ENCODE data around the gene BCLAF1. TPM values are rescaled to one million over a fixed set of nuclear protein-coding genes. Genes with fewer than 3 reads are reported as not detected.

The BCLAF1 gene
- total RNA-seq, 2 donors from 2014 or later, result 70.0 to 170 TPM

DNA sequence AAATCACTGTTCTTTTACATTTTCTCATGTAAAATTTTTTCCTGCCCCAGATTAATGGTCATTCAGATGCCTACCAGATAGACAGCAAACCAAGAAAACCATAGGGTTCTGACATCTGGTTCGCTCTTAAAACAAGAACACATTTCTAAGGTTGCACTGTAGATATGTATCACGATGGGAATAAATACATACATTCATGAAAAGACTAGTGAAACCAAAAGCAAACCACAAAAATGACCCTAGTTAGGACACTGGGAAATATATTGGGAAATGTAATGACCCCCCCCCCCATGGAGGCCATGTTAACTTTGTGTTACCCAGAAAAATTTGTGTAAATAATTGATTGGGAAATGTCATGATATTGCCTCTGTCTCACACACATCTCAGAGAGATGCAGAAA, 77.0 kb downstream of the BCLAF1 start:
- Histone ChIP-seq H3K27ac (no peak overlapping the region), H3K36me3 (no peaks in the 10 kb centered on the region), H3K4me3 (no peak overlapping the region), H3K4me1 (ENCODE audit: control insufficient read depth in 1 of 2, low read depth in 2 of 2) (no peaks in the 10 kb centered on the region), H3K27me3 (replicated peaks; ENCODE audit: insufficient read depth) (no peaks in the 10 kb centered on the region), H3K9me3 (no peaks in the 10 kb centered on the region)
- ATAC-seq (ENCODE audit: insufficient number of reproducible peaks, low FRiP score, low read depth) (no peak), DNase-seq (ENCODE audit: low spot score) (no peak)
- TF ChIP-seq, protein P1, sequence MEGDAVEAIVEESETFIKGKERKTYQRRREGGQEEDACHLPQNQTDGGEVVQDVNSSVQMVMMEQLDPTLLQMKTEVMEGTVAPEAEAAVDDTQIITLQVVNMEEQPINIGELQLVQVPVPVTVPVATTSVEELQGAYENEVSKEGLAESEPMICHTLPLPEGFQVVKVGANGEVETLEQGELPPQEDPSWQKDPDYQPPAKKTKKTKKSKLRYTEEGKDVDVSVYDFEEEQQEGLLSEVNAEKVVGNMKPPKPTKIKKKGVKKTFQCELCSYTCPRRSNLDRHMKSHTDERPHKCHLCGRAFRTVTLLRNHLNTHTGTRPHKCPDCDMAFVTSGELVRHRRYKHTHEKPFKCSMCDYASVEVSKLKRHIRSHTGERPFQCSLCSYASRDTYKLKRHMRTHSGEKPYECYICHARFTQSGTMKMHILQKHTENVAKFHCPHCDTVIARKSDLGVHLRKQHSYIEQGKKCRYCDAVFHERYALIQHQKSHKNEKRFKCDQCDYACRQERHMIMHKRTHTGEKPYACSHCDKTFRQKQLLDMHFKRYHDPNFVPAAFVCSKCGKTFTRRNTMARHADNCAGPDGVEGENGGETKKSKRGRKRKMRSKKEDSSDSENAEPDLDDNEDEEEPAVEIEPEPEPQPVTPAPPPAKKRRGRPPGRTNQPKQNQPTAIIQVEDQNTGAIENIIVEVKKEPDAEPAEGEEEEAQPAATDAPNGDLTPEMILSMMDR (IDR thresholded peaks at IDR 0.05), result no peak

DNA sequence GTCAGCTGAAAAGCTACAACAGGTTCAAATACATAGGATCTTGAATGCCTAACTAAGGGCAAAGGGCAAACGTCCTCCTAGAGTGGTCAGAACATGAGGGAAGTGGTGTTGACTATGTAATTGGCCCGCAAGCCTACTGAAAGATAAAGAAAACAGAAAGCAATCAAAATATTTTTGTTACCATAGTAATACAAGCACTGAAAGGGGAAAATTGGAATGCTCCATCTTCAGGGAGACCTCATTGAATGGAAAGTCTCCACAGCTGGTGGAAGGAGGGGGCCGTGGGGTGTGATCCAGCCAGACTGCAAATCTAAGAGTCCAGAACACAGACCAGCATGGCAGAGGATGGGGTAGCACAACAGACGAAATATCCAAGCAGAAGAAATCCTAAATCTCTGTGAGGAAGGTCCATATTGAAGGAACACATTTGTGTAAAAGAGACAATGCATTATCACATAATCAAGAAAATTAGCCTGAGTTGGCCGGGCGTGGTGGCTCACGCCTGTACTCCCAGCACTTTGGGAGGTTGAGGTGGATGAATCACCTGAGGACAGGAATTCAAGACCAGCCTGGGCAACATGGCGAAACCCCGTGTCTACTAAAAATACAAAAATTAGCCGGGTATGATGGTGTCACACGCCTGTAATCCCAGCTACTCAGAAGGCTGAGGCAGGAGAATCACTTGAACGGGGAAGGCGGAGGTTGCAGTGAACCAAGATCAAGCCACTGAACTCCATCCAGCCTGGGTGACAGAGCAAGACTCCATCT, 79.1 kb downstream of the BCLAF1 start:
- Histone ChIP-seq H3K27me3 (replicated peaks; ENCODE audit: insufficient read depth) (no peaks in the 10 kb centered on the region), H3K4me1 (ENCODE audit: control insufficient read depth in 1 of 2, low read depth in 2 of 2) (no peaks in the 10 kb centered on the region), H3K27ac (no peak overlapping the region), H3K4me3 (no peak overlapping the region), H3K36me3 (no peaks in the 10 kb centered on the region), H3K9me3 (no peaks in the 10 kb centered on the region)
- TF ChIP-seq, protein P1 (IDR thresholded peaks at IDR 0.05), result no peak
- ATAC-seq (ENCODE audit: insufficient number of reproducible peaks, low FRiP score, low read depth) (no peak), DNase-seq (ENCODE audit: low spot score) (no peak)

DNA sequence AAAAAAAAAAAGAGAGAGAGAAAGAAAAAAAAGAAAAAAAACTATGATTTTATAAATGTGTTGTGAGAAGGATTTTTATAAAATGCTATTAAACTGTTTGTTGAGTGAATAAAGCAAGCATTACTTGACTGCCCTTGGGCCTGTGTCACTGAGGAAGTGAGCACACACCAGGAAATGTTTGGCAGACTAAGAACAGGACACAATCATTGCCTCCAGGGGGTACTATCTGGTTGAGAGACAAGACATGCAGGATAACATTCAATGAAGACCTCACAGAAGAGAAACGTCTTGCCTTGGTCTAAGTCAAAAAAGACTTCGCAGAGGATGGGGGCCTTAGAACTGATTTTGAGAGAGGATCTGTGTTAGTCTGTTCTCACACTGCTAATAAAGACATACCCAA, 80.2 kb downstream of the BCLAF1 start:
- TF ChIP-seq, protein P1 (IDR thresholded peaks at IDR 0.05), result no peak
- H3K9me3 ChIP-seq, result no peaks in the 10 kb centered on the region
- no peak overlapping the region for H3K4me3 ChIP-seq

DNA sequence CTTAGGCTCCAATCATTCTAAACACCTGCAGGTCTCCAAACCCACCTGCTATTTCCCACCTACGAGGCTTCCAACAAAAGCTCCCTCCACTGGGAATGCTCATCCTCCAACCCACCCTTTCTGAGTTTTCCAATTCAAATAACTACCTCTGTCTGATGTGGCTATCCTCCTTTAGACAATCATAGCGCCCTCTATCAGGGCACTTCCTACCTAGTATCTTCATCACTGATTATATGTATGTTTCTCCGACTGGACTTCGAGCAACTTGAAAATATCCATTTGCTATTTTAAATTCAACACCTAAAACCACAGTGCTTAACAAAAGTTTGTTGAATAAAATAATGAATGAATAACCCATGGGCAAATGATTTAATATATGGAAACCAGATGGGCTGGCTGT, 80.9 kb downstream of the BCLAF1 start:
- Histone ChIP-seq H3K4me3 (no peak overlapping the region), H3K36me3 (no peaks in the 10 kb centered on the region), H3K27me3 (replicated peaks; ENCODE audit: insufficient read depth) (no peaks in the 10 kb centered on the region), H3K4me1 (ENCODE audit: control insufficient read depth in 1 of 2, low read depth in 2 of 2) (no peaks in the 10 kb centered on the region), H3K9me3 (no peaks in the 10 kb centered on the region), H3K27ac (no peak overlapping the region)
- ATAC-seq (ENCODE audit: insufficient number of reproducible peaks, low FRiP score, low read depth), result no peak
- DNase-seq (ENCODE audit: low spot score), result no peak
- TF ChIP-seq, protein P1 (IDR thresholded peaks at IDR 0.05), result no peak

More for the DNA sequence above, 80.2 kb downstream of the BCLAF1 start:
- DNase-seq (ENCODE audit: low spot score) (no peak), ATAC-seq (ENCODE audit: insufficient number of reproducible peaks, low FRiP score, low read depth) (no peak)
- Histone ChIP-seq H3K27me3 (replicated peaks; ENCODE audit: insufficient read depth) (no peaks in the 10 kb centered on the region), H3K27ac (no peak overlapping the region), H3K4me1 (ENCODE audit: control insufficient read depth in 1 of 2, low read depth in 2 of 2) (no peaks in the 10 kb centered on the region), H3K36me3 (no peaks in the 10 kb centered on the region)

Other genes with a start within 250 kb of the BCLAF1 start
- under 1 TPM in 1 of 2 donors, not detected in 1; 0.41 TPM for gene MTFR2, start 39.5 kb downstream of the BCLAF1 start, total RNA-seq